SJCRH30 (cell line): ENCODE results near the gene ARHGAP4. TPM values are rescaled to one million over a fixed set of nuclear protein-coding genes. Genes with fewer than 3 reads are reported as not detected.

ENCODE experiments used
- DNase-seq, 2 experiments: peaks; one replicate each; pipeline ENCODE4 v3.0.0-alpha.2; 2015 to 2020
- H3K27ac ChIP-seq: fragments of 250-450 bp; sonication (Bioruptor Pico); 2 replicates; pipeline ENCODE4 v1.5.1; 2020; ENCODE audit warnings: mild to moderate bottlenecking, moderate library complexity
- H3K27me3 ChIP-seq: fragments of 250-450 bp; sonication (Bioruptor Pico); 2 replicates; pipeline ENCODE4 v1.5.1; 2020; ENCODE audit warnings: mild to moderate bottlenecking, moderate library complexity
- H3K36me3 ChIP-seq: fragments of 250-450 bp; sonication (Bioruptor Pico); 2 replicates; pipeline ENCODE4 v1.5.1; 2020; ENCODE audit warnings: mild to moderate bottlenecking, moderate library complexity
- H3K4me1 ChIP-seq: fragments of 250-450 bp; sonication (Bioruptor Pico); 2 replicates; pipeline ENCODE4 v1.5.1; 2020; ENCODE audit warnings: mild to moderate bottlenecking, moderate library complexity
- H3K4me3 ChIP-seq: fragments of 250-450 bp; sonication (Bioruptor Pico); 2 replicates; pipeline ENCODE4 v1.5.1; 2020; ENCODE audit warnings: mild to moderate bottlenecking, moderate library complexity
- H3K9me3 ChIP-seq: fragments of 250-450 bp; sonication (Bioruptor Pico); replicated peaks from 2 replicates; pipeline ENCODE4 v1.5.1; 2020; ENCODE audit warnings: mild to moderate bottlenecking, moderate library complexity
- total RNA-seq: library from RNA; depleted of rRNA; stranded (reverse); fragments of >200 nt; shearing (Covaris generic); gene quantifications from 2 replicates; pipeline ENCODE4 v1.2.3, GENCODE V29; 2014

The ARHGAP4 gene
- total RNA-seq, 1 experiment from 2014 or later: 8.2 TPM

DNA sequence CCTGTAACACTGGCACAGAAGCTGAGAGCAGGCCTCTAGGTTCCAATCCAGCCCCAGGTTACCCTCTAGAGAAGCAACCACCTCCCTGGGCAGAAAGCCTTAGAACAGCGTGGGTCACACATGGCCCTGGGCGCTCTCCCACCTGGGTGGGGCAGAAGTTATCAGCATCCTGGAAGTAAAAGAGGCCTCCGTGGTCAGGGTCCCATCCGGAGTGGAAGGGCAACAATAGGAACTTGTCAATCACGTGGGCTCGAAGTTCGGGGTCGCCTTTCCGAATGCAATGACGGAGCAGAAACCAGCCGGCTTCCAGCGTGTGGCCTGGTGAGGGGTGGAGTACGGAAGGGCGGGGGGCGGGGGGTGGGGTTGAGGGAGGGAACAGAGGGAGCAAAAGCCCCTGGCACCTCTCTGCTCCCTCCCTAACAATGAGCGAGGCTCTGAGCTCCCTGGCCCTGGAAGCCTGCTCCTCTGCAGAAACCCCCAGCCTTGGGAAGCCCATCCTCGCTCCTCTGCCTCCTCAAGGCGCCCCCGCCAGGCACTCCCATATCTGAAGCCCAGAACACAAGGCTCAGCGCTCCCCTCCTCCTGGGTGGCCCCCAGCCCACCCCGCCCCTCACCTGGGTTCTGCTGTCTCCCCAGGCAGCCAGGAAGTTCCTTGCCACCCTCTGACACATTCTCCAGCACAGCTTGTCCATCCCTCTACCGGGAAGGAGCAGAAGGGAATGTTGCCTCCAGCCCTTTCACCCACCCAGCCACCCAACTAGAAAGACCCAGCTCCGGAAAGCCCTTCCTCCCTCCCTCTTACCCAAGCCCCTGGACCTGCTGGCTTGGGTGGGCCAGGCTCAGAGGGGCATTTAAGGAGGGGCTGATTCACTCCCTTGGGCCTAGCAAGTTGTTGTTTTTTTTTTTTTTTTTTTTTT, 15.5 kb upstream of the ARHGAP4 start:
- H3K27me3 ChIP-seq: no peaks in the 10 kb centered on the region

DNA sequence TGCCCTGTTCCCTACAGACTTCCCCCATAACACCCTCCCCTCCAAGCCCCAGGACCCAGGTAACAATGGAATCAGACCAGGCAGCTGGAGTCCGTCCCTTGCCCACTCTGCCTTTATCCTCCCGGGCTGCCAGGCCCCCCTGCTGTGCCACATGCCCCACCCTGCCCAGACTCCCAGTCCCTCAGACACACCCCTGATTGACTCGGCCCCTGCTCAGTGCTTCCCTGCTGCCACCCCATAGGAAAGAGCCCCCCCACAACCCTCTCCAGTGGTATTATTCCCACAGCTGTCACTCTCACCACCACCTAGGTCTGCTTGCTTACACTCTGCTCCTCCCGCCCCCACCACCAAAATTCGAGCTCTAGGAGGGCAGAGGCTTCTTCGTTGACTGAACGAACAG, 13.5 kb upstream of the ARHGAP4 start:
- H3K27ac ChIP-seq: no peak overlapping the region
- no peaks in the 10 kb centered on the region for H3K36me3 ChIP-seq
- no peak overlapping the region for H3K4me3 ChIP-seq
- H3K9me3 ChIP-seq: no peaks in the 10 kb centered on the region
- no peaks in the 10 kb centered on the region for H3K27me3 ChIP-seq
- no peaks in the 10 kb centered on the region for H3K4me1 ChIP-seq
- DNase-seq: no peak

More for the DNA sequence above, 15.5 kb upstream of the ARHGAP4 start:
- Histone ChIP-seq H3K4me1 (0 out of 2 replicates have a peak, but pooled peaks cover 3% of the 10 kb centered on the region), H3K27ac (no peak overlapping the region), H3K36me3 (no peaks in the 10 kb centered on the region), H3K9me3 (no peaks in the 10 kb centered on the region), H3K4me3 (no peak overlapping the region)
- no peak for DNase-seq

DNA sequence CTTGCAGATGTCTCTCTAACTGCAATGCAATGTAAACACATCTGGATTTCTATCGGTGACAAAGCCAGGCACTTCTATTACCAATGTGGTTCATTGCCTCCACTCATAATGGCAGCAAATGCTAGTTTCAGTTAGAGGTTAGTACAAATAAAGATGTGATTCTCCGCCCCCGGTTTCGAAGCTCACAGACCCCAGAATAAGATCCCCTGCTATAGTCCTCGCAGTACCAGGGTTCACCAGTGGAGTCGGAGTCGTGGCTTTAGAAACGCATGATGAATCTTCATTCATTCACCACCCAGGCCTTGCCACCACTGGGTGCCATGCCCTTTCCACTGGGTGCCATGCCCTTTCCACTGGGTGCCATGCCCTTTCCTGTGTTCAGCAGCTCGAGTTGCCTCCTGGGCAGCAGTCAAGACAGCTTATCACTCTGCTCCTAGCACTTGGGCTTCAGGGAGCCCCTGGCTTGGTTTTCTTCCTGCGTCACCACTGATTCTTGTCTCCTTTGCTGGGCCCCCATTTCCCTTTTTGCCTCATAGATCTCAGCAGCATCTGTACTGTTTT, 12.2 kb upstream of the ARHGAP4 start:
- DNase-seq: no peak
- H3K4me3 ChIP-seq: no peak overlapping the region
- H3K36me3 ChIP-seq: no peaks in the 10 kb centered on the region
- no peak overlapping the region for H3K27ac ChIP-seq
- H3K4me1 ChIP-seq: no peaks in the 10 kb centered on the region
- no peaks in the 10 kb centered on the region for H3K27me3 ChIP-seq
- no peaks in the 10 kb centered on the region for H3K9me3 ChIP-seq

DNA sequence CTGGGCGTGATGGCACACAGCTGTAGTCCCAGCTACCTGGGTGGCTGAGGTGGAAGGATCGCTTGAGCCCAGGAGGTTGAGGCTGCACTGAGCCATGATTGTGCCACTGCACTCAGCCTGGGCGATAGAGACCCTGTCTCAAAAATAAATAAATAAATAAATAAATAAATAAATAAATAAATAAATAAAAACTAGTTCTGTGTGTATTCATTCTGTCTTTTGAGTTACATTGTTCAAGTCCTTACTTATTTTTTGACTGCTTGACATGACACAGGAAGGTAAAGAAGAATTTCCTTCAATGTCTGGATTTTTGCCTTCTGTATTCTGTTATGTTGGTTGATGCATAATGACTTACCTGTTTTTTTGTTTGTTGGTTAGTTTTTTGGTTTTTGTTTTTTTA, 11.0 kb upstream of the ARHGAP4 start:
- Histone ChIP-seq H3K4me1 (no peaks in the 10 kb centered on the region), H3K27ac (no peak overlapping the region), H3K4me3 (no peak overlapping the region), H3K27me3 (no peaks in the 10 kb centered on the region), H3K36me3 (no peaks in the 10 kb centered on the region), H3K9me3 (no peaks in the 10 kb centered on the region)
- no peak for DNase-seq

DNA sequence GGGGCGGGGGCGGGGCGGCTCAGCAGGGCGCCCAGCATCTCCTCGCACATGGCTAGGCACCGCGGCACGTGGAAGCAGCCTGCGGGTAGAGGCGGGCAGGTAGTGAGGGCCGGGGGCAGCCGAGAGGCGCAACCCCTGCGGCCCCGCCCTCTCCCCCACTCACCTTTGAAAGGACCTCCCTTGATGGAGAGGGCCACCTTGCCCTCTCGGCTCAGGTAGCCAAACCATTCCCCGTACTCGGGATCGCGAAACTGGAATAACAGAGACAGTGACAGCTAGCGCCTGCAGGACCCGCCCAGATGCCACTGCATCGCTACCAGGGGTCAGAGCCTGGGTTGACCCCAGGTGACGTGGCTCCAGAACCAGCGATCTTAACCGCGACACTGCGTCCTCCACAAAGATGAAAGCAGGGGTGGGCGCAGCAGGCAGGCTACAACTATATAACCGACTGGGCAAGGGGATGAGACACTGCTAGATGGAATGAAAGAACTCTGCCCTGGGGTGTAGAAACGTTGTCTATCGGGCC, 9.3 kb upstream of the ARHGAP4 start:
- Histone ChIP-seq H3K9me3 (no peaks in the 10 kb centered on the region), H3K27me3 (no peaks in the 10 kb centered on the region), H3K27ac (no peak overlapping the region), H3K36me3 (no peaks in the 10 kb centered on the region), H3K4me3 (peak overlapping the region; percentile 26; the same call in 1 of the 2 replicates), H3K4me1 (no peaks in the 10 kb centered on the region)
- DNase-seq: no peak

DNA sequence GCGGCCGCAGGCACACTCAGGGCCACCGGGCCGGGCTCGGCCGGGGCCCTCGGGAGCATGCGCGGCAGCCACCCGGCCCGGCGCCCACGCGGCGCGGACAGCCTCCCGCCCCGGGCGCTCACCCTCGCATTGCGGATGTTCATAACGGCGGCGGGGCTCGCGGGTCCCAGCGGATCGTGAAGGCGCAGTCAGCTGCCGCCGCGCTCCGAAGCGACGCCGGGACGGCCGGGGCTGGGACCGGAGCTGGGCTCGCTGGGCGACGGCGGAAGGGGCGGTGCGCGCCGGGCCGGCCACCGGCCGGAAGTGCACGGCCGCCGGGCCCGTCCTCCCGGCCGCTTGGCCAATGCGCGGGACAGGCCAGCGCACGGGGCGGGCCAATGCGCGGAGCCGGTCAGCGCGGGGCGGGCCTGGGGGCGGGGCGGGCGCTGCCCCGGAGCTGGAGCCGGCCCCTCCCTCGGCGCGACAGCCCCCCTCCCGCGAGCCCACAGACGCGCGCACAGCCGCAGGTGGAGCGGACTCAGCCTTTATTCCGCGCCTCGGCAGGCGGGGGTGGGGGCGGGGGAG, 8.8 kb upstream of the ARHGAP4 start, which contains the start of gene NAA10:
TSS of gene NAA10 (minus strand) at position 276 of the 564 bp plus-strand sequence. CDS start at position 143, 133 bp downstream.
- Histone ChIP-seq H3K36me3 (no peaks in the 10 kb centered on the region), H3K27me3 (no peaks in the 10 kb centered on the region), H3K9me3 (no peaks in the 10 kb centered on the region), H3K4me3 (peak within 1 kb of the TSS; percentile 82), H3K4me1 (no peaks in the 10 kb centered on the region), H3K27ac (0 out of 2 replicates have a peak within 1 kb of the TSS, but pooled peaks have one; percentile 5)
- peak; percentile 54 to 76 for DNase-seq

DNA sequence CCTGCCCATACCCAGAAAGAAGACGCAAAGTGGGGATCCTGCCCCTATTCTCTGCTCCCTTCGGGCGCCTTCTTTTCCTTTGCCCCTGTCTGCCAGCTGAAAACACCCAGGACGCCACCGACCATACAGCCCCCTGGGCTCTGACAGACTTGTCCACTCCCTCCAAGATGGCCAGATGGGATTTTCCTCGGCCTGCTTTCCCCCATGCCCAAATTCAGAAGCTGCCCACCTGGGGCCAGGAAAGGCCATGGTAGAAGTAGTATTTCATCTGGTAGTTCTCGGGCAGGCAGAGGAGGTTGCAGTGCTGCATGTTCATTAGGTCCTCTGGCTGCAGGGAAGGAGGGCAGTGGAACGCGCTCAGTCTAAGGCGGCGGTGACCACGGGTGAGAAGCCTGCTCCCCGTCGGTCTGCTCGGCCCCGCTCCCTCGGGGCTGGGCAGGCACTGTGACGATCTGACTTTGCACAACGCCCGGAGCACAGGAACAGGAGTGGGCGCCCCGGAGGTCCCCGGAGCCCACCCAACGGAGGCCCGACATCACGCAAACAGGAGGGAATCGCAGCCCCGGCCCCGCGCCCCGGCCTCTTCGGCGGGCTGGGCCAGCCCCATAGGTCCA, 8.2 kb upstream of the ARHGAP4 start:
- 0 out of 2 replicates have a peak overlapping the region, but pooled peaks have one; percentile 5 for H3K27ac ChIP-seq
- H3K4me3 ChIP-seq: peak overlapping the region; percentile 82
- H3K36me3 ChIP-seq: no peaks in the 10 kb centered on the region
- no peaks in the 10 kb centered on the region for H3K9me3 ChIP-seq
- no peaks in the 10 kb centered on the region for H3K27me3 ChIP-seq
- H3K4me1 ChIP-seq: no peaks in the 10 kb centered on the region
- DNase-seq: no peak

DNA sequence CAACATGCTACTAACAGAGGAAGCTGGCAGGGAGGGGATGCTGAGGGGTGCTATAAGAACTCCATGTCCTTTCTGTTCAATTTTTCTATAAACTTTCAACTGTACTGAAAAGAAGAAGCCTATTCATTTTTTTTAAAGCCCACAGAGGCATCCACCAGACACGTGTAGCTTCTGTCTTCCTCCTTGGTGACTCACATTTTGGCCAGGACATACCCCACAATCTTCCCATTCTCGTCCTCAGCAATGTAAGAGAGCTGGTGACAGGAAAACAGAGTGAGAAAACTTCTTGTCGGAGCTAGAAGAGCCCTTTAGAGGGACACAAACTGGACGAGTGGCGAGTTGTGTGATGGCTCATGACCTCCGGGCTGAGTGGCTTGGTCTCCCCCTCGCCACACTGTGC, 7.7 kb upstream of the ARHGAP4 start:
- Histone ChIP-seq H3K9me3 (no peaks in the 10 kb centered on the region), H3K4me1 (no peaks in the 10 kb centered on the region), H3K27me3 (no peaks in the 10 kb centered on the region), H3K4me3 (peak overlapping the region; percentile 82), H3K27ac (no peak overlapping the region), H3K36me3 (no peaks in the 10 kb centered on the region)
- DNase-seq: no peak

DNA sequence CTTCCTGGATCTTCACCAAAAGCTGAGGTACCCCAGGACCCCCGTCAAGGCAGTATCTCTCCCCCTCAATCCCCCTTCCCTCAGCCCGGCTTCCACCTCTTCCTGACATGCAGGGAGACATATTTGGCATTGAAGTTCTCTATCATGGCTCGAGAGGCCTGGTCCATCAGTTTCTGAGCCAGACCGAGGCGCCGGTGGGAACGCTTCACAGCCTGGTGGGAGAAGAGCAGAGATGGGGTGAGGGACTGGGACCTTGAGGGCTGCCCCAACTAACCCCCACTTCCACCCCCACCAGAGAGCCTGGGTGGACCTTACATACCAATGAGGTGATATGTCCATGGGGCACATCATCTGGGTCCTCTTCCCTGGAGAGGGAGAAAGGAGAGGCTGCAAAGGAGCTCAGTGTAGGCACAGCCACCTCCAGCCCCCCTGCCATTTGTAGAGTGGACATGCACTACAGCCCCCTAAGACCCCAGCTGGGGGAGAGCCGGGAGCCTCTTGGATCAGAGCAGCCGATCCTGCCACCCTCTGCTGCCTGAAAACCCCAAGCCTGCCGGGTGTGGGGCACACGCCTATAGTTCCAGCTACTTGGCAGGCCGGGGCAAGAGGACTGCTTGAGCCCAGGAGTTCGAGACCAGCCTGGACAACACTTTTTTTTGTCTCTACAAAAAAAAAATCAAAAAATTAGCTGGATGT, 6.3 kb upstream of the ARHGAP4 start:
- Histone ChIP-seq H3K36me3 (no peaks in the 10 kb centered on the region), H3K4me1 (no peaks in the 10 kb centered on the region), H3K27ac (no peak overlapping the region), H3K27me3 (no peaks in the 10 kb centered on the region), H3K4me3 (no peak overlapping the region), H3K9me3 (no peaks in the 10 kb centered on the region)
- DNase-seq: no peak

DNA sequence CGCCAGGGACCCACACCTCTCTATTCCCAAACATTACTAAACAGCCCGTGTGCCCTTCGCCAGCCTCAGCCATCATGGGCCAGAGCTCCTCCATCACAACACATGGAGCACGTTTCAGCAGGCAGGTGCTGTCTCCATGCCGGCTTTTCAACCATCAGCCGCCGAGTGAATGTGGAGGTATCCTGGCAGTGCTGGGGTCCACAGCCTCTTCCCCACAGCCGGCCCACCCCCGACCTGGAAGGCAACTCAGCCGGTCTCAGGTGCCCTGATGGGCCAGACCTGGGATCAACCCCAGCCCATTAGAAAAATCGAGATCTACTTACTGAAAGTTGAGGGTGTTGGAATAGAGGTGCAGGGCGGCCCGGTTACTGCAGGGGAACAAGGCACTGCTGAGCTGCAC, 5.7 kb upstream of the ARHGAP4 start:
- DNase-seq: no peak
- Histone ChIP-seq H3K36me3 (no peaks in the 10 kb centered on the region), H3K4me3 (no peak overlapping the region), H3K27ac (no peak overlapping the region), H3K9me3 (no peaks in the 10 kb centered on the region), H3K4me1 (no peaks in the 10 kb centered on the region), H3K27me3 (no peaks in the 10 kb centered on the region)

DNA sequence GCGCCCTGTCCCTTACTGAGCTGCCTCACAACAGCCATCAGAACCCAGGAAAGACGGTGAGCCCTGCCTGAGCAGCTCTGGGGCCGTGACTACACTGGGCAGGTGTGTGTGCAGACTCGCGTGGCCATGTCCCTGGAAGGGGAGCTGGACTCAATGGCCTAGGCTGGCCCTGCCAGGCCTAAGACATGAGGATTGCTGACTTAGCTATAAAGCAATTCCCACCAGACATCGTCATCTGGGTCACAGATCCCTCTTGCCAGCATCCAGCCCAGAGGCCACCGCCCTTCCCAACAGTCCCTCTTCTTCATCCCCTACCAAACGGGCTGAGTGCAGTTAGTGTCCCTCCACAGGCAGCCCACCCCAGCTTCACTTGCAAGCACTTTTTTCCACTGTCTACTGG, 5.1 kb upstream of the ARHGAP4 start:
- no peaks in the 10 kb centered on the region for H3K36me3 ChIP-seq
- no peak overlapping the region for H3K4me3 ChIP-seq
- no peaks in the 10 kb centered on the region for H3K27me3 ChIP-seq
- H3K4me1 ChIP-seq: 0 out of 2 replicates have a peak, but pooled peaks cover 3% of the 10 kb centered on the region
- no peaks in the 10 kb centered on the region for H3K9me3 ChIP-seq
- H3K27ac ChIP-seq: no peak overlapping the region
- no peak for DNase-seq

DNA sequence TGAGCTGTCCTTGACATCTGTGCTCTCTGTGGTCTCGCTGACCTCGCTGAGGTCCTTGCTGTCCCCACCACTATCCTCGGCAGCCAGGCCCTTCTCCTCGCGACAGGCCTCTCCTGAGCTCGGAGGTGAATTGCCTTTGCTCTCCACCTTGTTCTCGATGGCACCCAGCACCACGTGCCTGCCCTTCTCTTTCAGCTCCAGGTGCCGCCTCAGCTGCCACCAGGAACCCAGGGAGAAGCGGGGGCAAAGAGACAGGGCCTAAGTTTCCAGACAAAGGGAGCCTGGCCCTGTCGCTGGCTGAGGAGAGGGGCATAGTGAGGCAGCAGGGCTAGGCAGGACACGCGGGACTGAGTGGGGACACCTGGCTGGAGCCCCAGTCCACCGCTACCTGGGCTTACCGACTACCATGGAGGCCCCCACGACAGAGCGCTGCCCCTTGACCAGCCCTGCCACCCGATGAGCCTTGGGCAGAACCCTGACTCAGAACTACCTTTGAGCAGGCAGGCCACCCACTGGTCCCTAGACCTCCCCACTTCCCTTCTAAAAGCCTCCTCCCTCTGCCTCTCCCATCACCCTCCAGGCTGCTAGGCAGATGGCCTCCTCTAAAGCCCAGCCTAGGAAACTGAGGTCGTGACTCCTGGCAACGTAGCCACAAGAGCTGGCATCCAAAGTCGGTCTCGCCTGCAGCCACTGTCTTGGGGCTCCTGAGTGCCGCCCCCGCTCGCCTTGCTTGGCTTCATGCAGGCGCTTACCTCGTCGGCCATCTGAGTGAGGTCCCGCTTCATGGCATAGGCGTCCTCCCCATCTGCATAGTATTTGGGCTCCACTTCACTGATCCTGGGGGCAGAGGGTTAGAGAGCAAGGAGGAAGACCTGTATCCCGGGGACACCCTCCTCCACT, 4.2 kb upstream of the ARHGAP4 start:
- Histone ChIP-seq H3K4me1 (peaks cover 3% of the 10 kb centered on the region; the same call in 1 of the 2 replicates), H3K27me3 (no peaks in the 10 kb centered on the region), H3K36me3 (no peaks in the 10 kb centered on the region), H3K9me3 (no peaks in the 10 kb centered on the region), H3K4me3 (no peak overlapping the region), H3K27ac (no peak overlapping the region)
- DNase-seq: no peak

DNA sequence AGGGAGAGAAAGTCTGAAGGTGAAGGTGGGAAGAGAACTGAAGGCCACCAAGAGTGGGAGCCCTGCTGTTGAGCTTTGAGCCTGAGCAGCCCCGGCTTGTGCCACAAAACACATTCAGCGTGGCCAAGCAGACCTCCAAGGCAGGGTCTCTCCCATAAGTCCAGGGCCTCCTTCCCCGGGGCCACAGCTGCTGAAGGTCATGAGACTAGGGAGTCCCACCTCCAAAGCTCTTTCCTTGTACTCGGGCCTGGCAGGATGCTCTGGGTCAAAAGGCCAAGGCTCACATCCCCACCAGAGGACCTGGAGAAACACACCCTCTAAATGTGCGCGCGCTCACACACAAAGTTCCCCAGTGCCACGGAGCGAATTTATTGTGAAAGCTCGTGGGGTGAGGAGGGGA, 3.5 kb upstream of the ARHGAP4 start:
- Histone ChIP-seq H3K4me3 (no peak overlapping the region), H3K4me1 (peaks cover 3% of the 10 kb centered on the region; the same call in 1 of the 2 replicates), H3K27me3 (no peaks in the 10 kb centered on the region), H3K9me3 (no peaks in the 10 kb centered on the region), H3K27ac (no peak overlapping the region), H3K36me3 (no peaks in the 10 kb centered on the region)
- no peak for DNase-seq
